HepG2 (cell line): ENCODE results near the gene GNG4.
"Not testable (repeated sequence)": the region's sequence is repeated elsewhere in the genome, so short reads cannot be mapped to it uniquely, and the experiment has no call there.

ENCODE experiments used
- CREM ChIP-seq, 2 experiments: sonication (generic) in 1 of 2; formaldehyde crosslinking in 1 of 2; IDR thresholded peaks; 2 replicates each; pipeline versions ENCODE4 v1.4.0 to v1.6.1; 2016 to 2020; ENCODE audit warnings: antibody characterized with exemption in 1 of 2, mild to moderate bottlenecking in 1 of 2, missing genetic modification reagents in 1 of 2
- CTCF ChIP-seq: sonication (generic); formaldehyde crosslinking; IDR thresholded peaks from 2 replicates; pipeline ENCODE4 v1.5.0; 2020; ENCODE audit warnings: mild to moderate bottlenecking, missing genetic modification reagents, moderate library complexity
- MAFG ChIP-seq: sonication (generic); formaldehyde crosslinking; IDR thresholded peaks from 2 replicates; pipeline ENCODE4 v1.5.1; 2020; ENCODE audit warnings: mild to moderate bottlenecking, missing genetic modification reagents
- POLR2AphosphoS5 ChIP-seq: IDR thresholded peaks from 2 replicates; pipeline ENCODE4 v1.6.1; 2012; ENCODE audit warnings: low read depth, low read length
- SETDB1 ChIP-seq: sonication (generic); formaldehyde crosslinking; IDR thresholded peaks from 2 replicates; pipeline ENCODE4 v1.5.1; 2020; ENCODE audit warnings: missing genetic modification reagents, mild to moderate bottlenecking, borderline replicate concordance
- ZNF354B ChIP-seq: sonication (generic); formaldehyde crosslinking; IDR thresholded peaks from 2 replicates; pipeline ENCODE4 v1.8.0; 2022; ENCODE audit warnings: mild to moderate bottlenecking, missing genetic modification reagents

GRCh38 chr1:235542845-235543244 lies 106.7 kb downstream of the GNG4 start:
- not testable (repeated sequence) for TF ChIP-seq CTCF (CRISPR knock-in tag); ZNF354B (CRISPR knock-in tag); MAFG (CRISPR knock-in tag); CREM (IDR thresholded peaks at IDR 0.05); CREM (CRISPR knock-in tag; IDR thresholded peaks at IDR 0.05); POLR2AphosphoS5; SETDB1 (CRISPR knock-in tag)
